ENCODE results near the gene ARHGAP23. TPM values are rescaled to one million over a fixed set of nuclear protein-coding genes. Genes with fewer than 3 reads are reported as not detected.

ARHGAP23 gene
- total RNA-seq, 2 donors from 2014 or later = 9.4 to 18.0 TPM

- no peaks in the 10 kb centered on the region for H3K4me1 ChIP-seq (ENCODE audit: control insufficient read depth, insufficient read depth, low read length)
- H3K36me3 Mint-ChIP-seq (ENCODE audit: low read depth) = peaks cover 48% of the 10 kb centered on the region
- no peak overlapping the region for H3K9ac ChIP-seq (ENCODE audit: extremely low read depth, low read length, poor library complexity, severe bottlenecking)
- no peaks in the 10 kb centered on the region for H3K9me3 ChIP-seq (ENCODE audit: control insufficient read depth, low read length)
- H3K27ac ChIP-seq (ENCODE audit: low read depth, low read length) = no peak overlapping the region
- peaks cover 40% of the 10 kb centered on the region for H3K36me3 ChIP-seq (ENCODE audit: control insufficient read depth, insufficient read depth, low read length)
- H3K4me1 Mint-ChIP-seq = no peaks in the 10 kb centered on the region
- TF ChIP-seq, protein P1, sequence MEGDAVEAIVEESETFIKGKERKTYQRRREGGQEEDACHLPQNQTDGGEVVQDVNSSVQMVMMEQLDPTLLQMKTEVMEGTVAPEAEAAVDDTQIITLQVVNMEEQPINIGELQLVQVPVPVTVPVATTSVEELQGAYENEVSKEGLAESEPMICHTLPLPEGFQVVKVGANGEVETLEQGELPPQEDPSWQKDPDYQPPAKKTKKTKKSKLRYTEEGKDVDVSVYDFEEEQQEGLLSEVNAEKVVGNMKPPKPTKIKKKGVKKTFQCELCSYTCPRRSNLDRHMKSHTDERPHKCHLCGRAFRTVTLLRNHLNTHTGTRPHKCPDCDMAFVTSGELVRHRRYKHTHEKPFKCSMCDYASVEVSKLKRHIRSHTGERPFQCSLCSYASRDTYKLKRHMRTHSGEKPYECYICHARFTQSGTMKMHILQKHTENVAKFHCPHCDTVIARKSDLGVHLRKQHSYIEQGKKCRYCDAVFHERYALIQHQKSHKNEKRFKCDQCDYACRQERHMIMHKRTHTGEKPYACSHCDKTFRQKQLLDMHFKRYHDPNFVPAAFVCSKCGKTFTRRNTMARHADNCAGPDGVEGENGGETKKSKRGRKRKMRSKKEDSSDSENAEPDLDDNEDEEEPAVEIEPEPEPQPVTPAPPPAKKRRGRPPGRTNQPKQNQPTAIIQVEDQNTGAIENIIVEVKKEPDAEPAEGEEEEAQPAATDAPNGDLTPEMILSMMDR (conservative IDR thresholded peaks at IDR 0.05) = no peak
- no peak overlapping the region for H3K27ac Mint-ChIP-seq
- no peaks in the 10 kb centered on the region for H3K27me3 Mint-ChIP-seq (ENCODE audit: insufficient read depth)
- no peak overlapping the region for H3K4me3 Mint-ChIP-seq
- H3K9me3 Mint-ChIP-seq = no peaks in the 10 kb centered on the region
- no peaks in the 10 kb centered on the region for H3K27me3 ChIP-seq (ENCODE audit: control insufficient read depth, insufficient read depth, low read length, poor library complexity, severe bottlenecking)
- 95% methylated on average over 4 of the region's 4 CpGs; no CpG with 5 or more reads in 1 of the 2 experiments for WGBS, 2 experiments (ENCODE audit: insufficient coverage in 1 of 2, insufficient read length in 1 of 2)
- no peak overlapping the region for H3K4me3 ChIP-seq (ENCODE audit: low read length)
- DNase-seq = no peak
Measured at GRCh38 chr17:38395090-38395489, 33.2 kb upstream of the ARHGAP23 start.

DNA sequence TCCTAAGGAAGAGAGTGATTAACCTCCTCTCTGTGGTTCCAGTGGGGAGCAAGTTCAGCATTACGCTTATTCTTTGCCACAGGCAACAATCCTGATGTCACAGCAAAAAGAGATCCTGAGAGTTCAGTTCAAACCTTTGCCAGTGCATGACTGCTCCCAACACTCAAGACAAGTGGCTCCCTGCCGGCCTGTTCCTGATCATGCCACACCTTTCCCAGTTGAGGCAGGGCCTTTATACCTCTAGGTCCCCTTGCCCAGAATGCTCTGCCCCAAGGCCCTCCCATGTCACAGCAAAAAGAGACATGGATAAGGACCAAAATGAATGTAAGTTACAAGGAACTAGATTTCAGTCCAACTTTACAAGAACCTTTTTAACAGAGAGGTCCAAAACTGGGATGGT, 31.0 kb upstream of the ARHGAP23 start:
- 97 to 100% methylated on average over 1 to 2 of the region's 2 CpGs for WGBS, 2 experiments (ENCODE audit: insufficient coverage in 1 of 2, insufficient read length in 1 of 2)
- no peak overlapping the region for H3K27ac Mint-ChIP-seq
- Histone ChIP-seq H3K27me3 (ENCODE audit: control insufficient read depth, insufficient read depth, low read length, poor library complexity, severe bottlenecking) (no peaks in the 10 kb centered on the region), H3K9ac (ENCODE audit: extremely low read depth, low read length, poor library complexity, severe bottlenecking) (no peak overlapping the region), H3K27ac (ENCODE audit: low read depth, low read length) (no peak overlapping the region), H3K4me3 (ENCODE audit: low read length) (no peak overlapping the region), H3K36me3 (ENCODE audit: control insufficient read depth, insufficient read depth, low read length) (peaks cover 56% of the 10 kb centered on the region), H3K9me3 (ENCODE audit: control insufficient read depth, low read length) (no peaks in the 10 kb centered on the region), H3K4me1 (ENCODE audit: control insufficient read depth, insufficient read depth, low read length) (no peaks in the 10 kb centered on the region)
- peaks cover 67% of the 10 kb centered on the region for H3K36me3 Mint-ChIP-seq (ENCODE audit: low read depth)
- TF ChIP-seq, protein P1 (conservative IDR thresholded peaks at IDR 0.05) = no peak
- no peak overlapping the region for H3K4me3 Mint-ChIP-seq
- H3K9me3 Mint-ChIP-seq = no peaks in the 10 kb centered on the region
- no peaks in the 10 kb centered on the region for H3K27me3 Mint-ChIP-seq (ENCODE audit: insufficient read depth)
- no peak for DNase-seq
- H3K4me1 Mint-ChIP-seq = no peaks in the 10 kb centered on the region

- DNase-seq = no peak
- Histone ChIP-seq H3K9ac (ENCODE audit: extremely low read depth, low read length, poor library complexity, severe bottlenecking) (no peak overlapping the region), H3K4me1 (ENCODE audit: control insufficient read depth, insufficient read depth, low read length) (no peaks in the 10 kb centered on the region), H3K4me3 (ENCODE audit: low read length) (no peak overlapping the region), H3K9me3 (ENCODE audit: control insufficient read depth, low read length) (no peaks in the 10 kb centered on the region), H3K27me3 (ENCODE audit: control insufficient read depth, insufficient read depth, low read length, poor library complexity, severe bottlenecking) (no peaks in the 10 kb centered on the region), H3K36me3 (ENCODE audit: control insufficient read depth, insufficient read depth, low read length) (peaks cover 47% of the 10 kb centered on the region), H3K27ac (ENCODE audit: low read depth, low read length) (no peak overlapping the region)
- H3K36me3 Mint-ChIP-seq (ENCODE audit: low read depth) = peaks cover 62% of the 10 kb centered on the region
- no peaks in the 10 kb centered on the region for H3K9me3 Mint-ChIP-seq
- no peaks in the 10 kb centered on the region for H3K27me3 Mint-ChIP-seq (ENCODE audit: insufficient read depth)
- H3K27ac Mint-ChIP-seq = no peak overlapping the region
- peaks cover 15% of the 10 kb centered on the region for H3K4me1 Mint-ChIP-seq
- TF ChIP-seq, protein P1 (conservative IDR thresholded peaks at IDR 0.05) = no peak
- 91 to 93% methylated on average over 6 of the region's 6 CpGs for WGBS, 2 experiments (ENCODE audit: insufficient coverage in 1 of 2, insufficient read length in 1 of 2)
- no peak overlapping the region for H3K4me3 Mint-ChIP-seq
Measured at GRCh38 chr17:38400286-38400685, 28.0 kb upstream of the ARHGAP23 start.

Measured in endodermal cell (in vitro differentiated cells).